Activated CD4-positive, alpha-beta T cell treated with anti-CD3 and anti-CD28 coated beads for 48 hours (primary cell): ENCODE data around the gene CDR2L.
A peak's percentile ranks its signal among the peaks of the same experiment; 100 is the strongest.

Experiments used
- DNase-seq: peaks from one replicate; pipeline ENCODE4 v3.0.0-alpha.2; 2020

CDR2L gene

DNA sequence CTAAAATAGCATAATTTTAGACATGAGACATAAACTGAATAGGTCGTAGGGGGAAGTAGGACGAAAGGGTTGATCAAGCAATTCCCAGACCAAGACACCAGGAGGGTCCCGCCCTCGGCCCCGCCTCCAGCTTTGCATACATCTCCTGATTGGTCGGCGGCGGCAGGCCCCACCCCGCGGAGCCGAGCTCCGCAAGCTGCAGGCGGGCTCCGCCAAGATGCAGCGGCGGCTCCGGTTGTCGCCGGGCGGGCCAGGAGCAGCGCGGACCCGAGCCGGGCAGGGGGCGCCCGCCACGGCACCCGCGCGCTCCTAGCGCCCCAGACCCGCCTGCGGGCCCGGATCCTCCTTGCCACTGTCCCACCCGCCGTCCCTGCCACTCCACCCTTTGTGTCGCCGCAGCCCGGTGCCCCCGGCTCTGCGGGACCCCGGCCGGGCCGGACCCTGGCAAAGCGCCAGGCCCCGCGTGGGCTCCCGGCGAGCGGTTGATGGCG lies at the start of gene CDR2L:
CDR2L (plus strand) TSS at position 215 of the 491 bp plus-strand sequence. CDS start 412 bp downstream, outside the sequence.
- DNase-seq, result peak; percentile 94

DNA sequence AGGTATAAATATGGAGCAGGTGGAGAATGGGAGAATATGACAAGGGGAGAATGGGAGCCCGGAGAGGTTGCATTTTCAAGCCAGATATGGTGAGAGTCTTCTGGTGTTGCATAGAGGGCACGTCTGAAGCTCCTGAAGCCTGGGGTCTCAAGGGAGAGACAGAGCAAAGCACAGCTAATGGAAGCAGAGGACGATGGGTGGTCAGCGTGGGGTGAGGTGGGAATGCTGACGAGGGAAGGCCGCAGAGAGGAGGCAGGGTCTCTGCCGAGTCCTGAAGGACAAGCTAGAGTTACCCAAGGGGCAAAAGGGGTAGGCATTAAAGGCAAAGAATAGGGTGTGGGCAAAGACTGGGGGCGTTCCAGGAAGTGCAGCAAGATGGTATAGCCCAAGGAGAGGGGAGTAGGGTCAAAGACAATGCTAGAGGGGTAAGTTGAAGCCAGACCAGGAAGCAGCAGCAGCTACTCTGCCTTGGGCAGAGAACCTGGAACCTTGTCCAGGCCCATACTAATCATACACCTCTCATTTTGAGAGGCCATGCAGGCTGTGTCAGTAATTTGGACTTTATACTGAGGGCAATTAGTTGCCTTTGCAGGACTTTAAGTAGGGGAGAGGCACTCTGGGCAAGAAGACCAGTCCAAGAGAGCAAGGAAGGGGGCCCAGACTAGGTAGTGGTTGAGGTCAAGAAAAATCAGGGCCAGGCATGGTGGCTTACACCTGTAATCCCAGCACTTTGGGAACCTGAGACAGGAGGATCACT lies 49.1 kb upstream of the CDR2L start:
- DNase-seq, result no peak

GRCh38 chr17:74939534-74939933 lies 47.9 kb upstream of the CDR2L start:
- DNase-seq, result no peak

GRCh38 chr17:74941128-74941725 lies 46.2 kb upstream of the CDR2L start:
- no peak for DNase-seq

- DNase-seq, result no peak
Measured at GRCh38 chr17:74943808-74944522, 43.5 kb upstream of the CDR2L start.

GRCh38 chr17:74945543-74945942 lies 41.9 kb upstream of the CDR2L start:
- no peak for DNase-seq

- DNase-seq, result no peak
Measured at GRCh38 chr17:74946641-74947040, 40.8 kb upstream of the CDR2L start.

DNA sequence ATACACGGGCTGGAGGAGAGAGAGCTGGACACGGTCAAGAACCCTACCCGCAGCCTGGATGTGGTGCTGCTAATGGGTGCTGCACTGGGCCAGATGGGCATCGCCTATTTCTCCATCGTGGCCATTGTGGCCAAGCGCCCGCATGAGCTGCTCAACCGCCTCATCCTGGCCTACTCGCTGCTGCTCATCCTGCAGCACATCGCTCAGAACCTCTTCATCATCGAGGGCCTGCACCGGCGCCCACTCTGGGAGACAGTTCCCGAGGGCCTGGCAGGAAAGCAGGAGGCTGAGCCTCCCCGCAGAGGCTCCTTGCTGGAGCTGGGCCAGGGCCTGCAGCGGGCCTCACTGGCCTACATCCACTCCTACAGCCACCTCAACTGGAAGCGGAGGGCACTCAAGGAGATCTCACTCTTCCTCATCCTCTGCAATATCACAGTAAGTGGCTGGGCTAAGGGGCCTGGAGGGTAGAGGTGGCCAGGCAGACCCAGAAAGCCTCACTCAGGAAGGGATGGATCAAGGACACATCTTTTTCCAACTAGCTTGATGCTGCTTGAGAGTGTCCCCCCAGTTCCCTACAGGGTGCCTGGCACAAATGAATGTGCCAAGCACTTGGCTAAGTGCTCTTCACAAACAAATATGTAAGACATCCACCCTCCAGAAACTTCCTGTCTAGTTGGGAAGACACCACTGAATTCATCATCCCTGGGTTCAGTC lies 40.2 kb upstream of the CDR2L start:
- no peak for DNase-seq

DNA sequence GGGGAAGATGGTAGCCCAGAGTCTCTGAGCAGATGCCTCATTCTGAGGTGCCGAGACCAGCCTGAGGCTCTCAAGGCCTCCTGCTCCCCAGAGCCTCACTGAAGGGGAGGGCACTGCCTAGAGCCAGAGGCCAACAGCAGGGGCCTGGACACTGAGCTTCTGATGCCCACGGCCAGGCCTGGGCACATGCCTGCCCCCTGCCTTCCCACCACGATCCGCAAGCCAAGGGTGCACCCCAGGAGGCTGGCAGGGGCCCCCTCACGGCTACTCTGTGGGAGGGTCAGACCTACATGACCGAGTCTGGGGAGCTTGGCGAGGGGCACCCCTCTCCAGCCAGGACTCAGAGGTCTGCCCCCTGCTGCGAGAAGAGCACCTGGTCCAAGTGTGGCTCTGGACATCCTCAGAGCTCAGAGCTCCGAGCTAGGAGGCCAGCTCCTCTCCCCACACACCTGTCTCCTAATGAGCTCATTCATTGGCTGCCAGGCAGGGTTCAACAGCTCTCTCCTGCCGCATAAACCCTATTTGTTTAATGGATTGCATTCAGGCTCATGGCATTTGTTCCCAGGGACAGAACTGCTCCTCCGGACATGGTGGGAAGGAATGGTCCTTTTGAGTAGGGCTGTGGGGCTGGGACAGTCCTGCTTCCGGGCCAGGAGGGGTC lies 37.8 kb upstream of the CDR2L start:
- DNase-seq, result no peak

GRCh38 chr17:74950207-74950606 lies 37.2 kb upstream of the CDR2L start:
- no peak for DNase-seq

GRCh38 chr17:74951065-74951464 lies 36.4 kb upstream of the CDR2L start:
- DNase-seq, result no peak

DNA sequence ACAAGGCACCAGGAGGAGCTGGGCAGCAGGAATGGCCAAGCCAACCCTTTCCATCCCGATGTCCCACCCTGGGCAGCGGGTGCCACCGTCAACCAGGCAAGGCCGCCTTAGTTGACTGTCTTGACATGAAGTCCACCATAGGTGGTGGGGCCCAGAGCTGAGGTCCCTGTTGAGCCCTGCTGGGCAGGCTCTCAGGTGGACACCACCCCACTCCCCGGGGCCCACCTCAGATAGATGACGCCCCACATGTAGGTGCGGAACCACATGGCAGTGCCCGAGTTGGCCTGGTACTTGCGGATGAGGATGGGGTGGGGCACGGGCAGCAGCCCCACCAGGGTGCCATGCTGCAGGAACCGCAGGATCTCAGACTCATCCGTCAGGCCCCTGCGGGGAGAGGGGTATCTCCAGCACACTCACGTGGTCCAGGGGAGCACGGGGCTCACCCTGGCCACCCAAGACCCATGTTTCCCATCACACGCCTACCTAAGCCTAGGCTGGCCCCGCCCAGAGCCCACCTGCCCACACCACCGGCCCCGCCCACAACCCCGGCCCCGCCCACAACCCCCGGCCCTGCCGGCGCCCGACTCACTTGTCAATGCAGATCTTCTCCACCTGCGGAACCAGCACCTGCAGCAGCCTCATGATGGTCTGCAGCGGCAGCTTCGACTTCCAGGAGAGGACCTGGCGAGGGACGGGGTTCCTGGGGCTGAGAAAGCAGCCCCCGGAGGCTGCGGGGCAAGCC lies 35.6 kb upstream of the CDR2L start:
- no peak for DNase-seq

DNA sequence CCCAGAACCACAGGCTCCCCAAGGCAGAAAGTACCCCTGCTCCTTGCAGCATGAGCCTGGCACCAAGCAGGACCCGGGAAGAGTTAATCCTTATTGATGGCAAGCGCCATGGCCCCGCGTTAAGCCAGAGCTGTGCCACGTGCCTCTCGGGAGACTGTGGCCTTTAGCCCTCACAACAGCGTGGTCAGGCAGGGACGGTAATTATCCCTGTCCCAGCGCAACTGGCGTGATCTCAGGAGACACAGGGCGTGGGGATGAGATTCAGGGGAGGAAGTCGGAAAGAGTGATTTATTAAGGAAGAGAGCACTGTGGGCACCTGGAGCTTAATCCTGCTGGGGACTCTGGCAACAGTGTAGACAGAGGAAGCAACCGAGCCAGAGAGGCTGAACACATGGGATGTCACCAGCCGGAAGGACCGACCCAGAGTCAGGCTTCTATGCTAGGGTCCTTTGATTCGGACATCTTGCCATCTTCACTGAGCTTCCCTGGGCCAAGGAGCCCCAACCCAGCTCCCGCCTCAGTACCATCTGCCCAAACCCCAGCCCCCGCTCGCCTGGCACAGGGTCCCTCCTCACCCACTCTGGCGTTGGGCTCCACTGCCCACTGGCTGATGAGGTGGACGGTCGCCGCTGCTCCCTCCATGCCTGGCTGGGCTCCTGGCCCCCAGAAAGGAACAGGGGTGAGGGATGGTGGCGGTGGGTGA lies 34.9 kb upstream of the CDR2L start:
- no peak for DNase-seq

- no peak for DNase-seq
Measured at GRCh38 chr17:74953134-74953687, 34.2 kb upstream of the CDR2L start.

- no peak for DNase-seq
Measured at GRCh38 chr17:74954115-74954514, 33.3 kb upstream of the CDR2L start.

GRCh38 chr17:74954665-74955421 lies 32.6 kb upstream of the CDR2L start:
- DNase-seq, result no peak

- DNase-seq, result no peak
Measured at GRCh38 chr17:74956093-74956492, 31.3 kb upstream of the CDR2L start.

DNA sequence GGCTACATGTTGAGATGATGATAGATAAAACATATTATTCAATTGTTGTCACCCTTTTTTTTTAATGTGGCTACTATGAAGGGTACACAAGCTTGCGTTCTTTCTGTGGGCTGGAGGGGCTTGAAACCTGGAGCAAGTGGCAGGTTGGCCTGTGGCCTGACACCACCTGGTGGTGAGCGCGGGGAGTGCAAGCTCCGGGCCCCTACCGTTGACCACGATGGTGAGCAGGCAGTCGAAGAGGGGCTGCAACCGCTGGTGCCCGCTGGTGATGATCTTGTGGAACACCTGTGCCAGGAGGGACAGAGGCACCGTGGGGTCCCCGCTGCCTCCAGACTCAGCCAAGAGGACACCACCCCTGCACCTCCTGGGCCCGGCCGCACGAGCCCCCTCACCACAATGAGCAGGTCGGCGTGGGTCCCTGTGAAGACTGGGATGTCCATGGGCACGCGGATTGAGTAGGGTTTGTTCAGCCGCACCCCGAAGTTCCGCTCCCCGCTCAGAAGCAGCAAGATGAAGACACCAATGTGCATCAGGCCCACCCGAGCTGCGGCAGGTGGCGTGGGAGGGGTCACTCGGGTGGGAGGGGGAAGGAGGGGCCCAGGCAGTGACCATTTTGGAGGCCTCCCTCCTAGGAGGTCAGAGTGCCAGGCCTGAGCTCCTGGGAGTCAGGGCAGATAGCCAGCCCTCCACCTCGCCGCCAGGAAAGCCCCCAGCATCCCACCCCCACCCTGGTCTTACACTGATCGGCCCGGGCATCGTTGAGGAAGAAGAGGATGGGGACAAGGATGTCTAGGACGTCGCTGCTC lies 29.3 kb upstream of the CDR2L start:
- peak; percentile 89 for DNase-seq

GRCh38 chr17:74959826-74960515 lies 27.5 kb upstream of the CDR2L start:
- DNase-seq, result no peak
